ENCODE measurements around the gene CLEC1B. TPM values are rescaled to one million over a fixed set of nuclear protein-coding genes. Genes with fewer than 3 reads are reported as not detected.
"Not testable (repeated sequence)": the region's sequence is repeated elsewhere in the genome, so short reads cannot be mapped to it uniquely, and the experiment has no call there.

The CLEC1B gene
- total and polyA plus RNA-seq, 5 donors: not detected

DNA sequence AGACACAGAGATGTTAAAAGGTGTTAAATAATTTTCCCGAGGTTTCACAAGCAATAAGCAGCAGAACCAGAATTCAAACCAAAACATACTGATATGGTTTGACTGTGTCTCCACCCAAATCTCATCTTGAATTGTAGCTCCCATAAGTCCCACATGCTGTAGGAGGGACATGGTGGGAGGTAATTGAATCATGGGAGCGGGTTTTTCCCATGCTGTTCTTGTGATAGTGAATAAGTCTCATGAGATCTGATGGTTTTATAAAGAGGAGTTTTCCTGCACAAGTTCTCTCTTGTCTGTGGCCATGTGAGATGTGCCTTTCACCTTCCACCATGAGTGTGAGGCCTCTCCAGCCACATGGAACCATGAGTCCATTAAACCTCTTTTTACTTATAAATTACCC is 24.2 kb downstream of the CLEC1B start:
- intact Hi-C loops (cut with DNase I); H3K4me3 ChIP-seq (ENCODE audit: low read length); H3K4me1 ChIP-seq (ENCODE audit: control insufficient read depth, insufficient read depth, low read length); H3K9me3 ChIP-seq (ENCODE audit: control insufficient read depth, low read length); ATAC-seq; H3K27ac ChIP-seq (ENCODE audit: low read length); H3K27me3 ChIP-seq (ENCODE audit: control insufficient read depth, insufficient read depth); DNase-seq: not testable (repeated sequence)
- 93% methylated on average over 2 of the region's 2 CpGs for WGBS

DNA sequence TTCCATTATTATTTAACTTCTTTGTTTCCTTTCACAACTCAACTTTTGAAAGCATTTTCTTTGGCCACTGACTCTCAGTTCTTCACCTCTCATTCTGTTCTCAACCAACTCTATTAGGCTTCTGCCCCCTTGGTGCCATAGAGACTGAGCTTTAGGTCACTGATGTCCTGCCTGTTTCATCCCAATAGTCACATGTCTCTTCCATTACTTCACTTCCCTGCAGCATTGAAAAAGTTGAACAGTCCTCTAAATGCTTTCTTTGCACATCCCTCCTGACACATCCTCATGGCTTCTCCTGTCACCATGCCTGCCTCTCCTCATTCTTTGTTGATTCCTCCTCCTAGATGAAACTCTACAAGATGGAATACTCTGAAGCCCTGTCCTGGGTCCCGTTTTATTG is 25.0 kb downstream of the CLEC1B start:
- intact Hi-C loops (cut with DNase I): no loop called here
- no peak overlapping the region for H3K4me3 ChIP-seq (ENCODE audit: low read length)
- 56% methylated on average over 1 of the region's 1 CpG for WGBS

DNA sequence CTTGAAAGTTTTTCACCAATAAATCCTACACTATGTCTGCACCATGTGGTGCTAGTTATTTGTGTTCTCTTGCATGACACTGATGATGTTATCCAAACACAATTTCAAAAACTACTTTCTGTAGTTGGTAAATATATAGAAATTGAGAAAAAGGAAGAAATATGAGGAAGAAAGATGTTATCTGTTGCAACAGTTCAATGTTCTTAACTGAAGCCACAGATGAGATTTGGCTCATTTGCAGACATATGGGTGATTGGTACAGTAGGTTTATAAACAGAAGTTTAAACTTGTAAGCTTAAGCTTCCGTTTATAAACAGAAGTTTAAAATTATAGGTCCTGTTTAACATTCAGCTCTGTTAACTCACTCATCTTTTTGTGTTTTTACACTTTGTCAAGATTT is 27.7 kb downstream of the CLEC1B start, which contains the start of gene CLEC12A:
TSS of gene CLEC12A (plus strand) at position 229 of the 400 bp plus-strand sequence. CDS start 188 bp downstream, outside the sequence.
- DNase-seq (no peak), ATAC-seq (no peak)
- H3K4me1 ChIP-seq (ENCODE audit: control insufficient read depth, insufficient read depth, low read length): no peaks in the 10 kb centered on the region
- intact Hi-C loops (cut with DNase I): no loop called here
- H3K27ac ChIP-seq (ENCODE audit: low read length): no peak within 1 kb of the TSS
- 71% methylated on average over 1 of the region's 1 CpG for WGBS
- H3K4me3 ChIP-seq (ENCODE audit: low read length): no peak within 1 kb of the TSS
- H3K9me3 ChIP-seq (ENCODE audit: control insufficient read depth, low read length): no peaks in the 10 kb centered on the region
- H3K27me3 ChIP-seq (ENCODE audit: control insufficient read depth, insufficient read depth): no peaks in the 10 kb centered on the region

More for the DNA sequence above, 25.0 kb downstream of the CLEC1B start:
- H3K27ac ChIP-seq (ENCODE audit: low read length): no peak overlapping the region
- H3K4me1 ChIP-seq (ENCODE audit: control insufficient read depth, insufficient read depth, low read length): no peaks in the 10 kb centered on the region
- ATAC-seq (no peak), DNase-seq (no peak)
- H3K27me3 ChIP-seq (ENCODE audit: control insufficient read depth, insufficient read depth): no peaks in the 10 kb centered on the region
- H3K9me3 ChIP-seq (ENCODE audit: control insufficient read depth, low read length): no peaks in the 10 kb centered on the region

DNA sequence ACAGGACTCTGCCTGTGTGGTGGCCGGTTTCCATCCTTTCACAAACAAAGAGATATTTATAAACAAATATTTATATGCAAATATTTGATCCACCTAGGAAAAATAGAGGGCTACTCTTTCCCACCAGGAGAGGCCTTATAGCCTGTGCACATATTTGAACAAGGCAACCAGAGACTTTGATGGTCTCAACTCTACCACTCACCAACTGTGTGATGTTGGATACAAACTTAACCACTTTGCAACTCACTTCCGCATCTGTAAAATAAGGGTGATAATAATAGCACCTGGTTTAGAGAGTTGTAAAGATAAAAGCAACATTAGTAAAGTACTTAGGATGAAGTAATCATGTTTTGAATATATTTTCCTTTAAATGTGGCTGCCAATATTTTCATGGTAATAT is 29.2 kb downstream of the CLEC1B start:
- 87% methylated on average over 2 of the region's 2 CpGs for WGBS
- intact Hi-C loops (cut with DNase I): no loop called here
- Histone ChIP-seq H3K9me3 (ENCODE audit: control insufficient read depth, low read length) (no peaks in the 10 kb centered on the region), H3K27ac (ENCODE audit: low read length) (no peak overlapping the region), H3K4me3 (ENCODE audit: low read length) (no peak overlapping the region), H3K4me1 (ENCODE audit: control insufficient read depth, insufficient read depth, low read length) (no peaks in the 10 kb centered on the region), H3K27me3 (ENCODE audit: control insufficient read depth, insufficient read depth) (no peaks in the 10 kb centered on the region)
- DNase-seq (no peak), ATAC-seq (no peak)

DNA sequence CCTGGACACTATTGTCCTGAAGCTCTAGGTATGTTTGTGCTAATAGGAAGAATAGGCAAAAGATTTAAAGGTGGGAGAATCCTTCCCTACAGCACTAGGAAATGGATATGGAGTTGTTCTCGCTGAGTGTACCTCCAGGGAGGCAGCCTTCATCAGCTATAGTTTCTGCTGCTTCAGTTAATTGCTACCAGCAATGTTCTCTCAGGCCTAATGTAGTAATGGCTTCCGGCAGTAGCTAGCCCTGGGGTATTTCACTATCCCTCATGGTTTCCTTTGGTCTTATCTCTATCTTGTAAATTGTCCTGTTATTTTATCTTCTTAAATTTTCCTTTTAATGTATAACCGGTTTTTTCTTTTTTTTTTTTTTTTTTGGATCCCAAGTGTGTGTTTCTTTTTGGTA is 37.0 kb downstream of the CLEC1B start:
- 79% methylated on average over 3 of the region's 3 CpGs for WGBS
- ATAC-seq (no peak), DNase-seq (no peak)
- Histone ChIP-seq H3K27ac (ENCODE audit: low read length) (no peak overlapping the region), H3K4me3 (ENCODE audit: low read length) (no peak overlapping the region), H3K27me3 (ENCODE audit: control insufficient read depth, insufficient read depth) (no peaks in the 10 kb centered on the region), H3K4me1 (ENCODE audit: control insufficient read depth, insufficient read depth, low read length) (no peaks in the 10 kb centered on the region), H3K9me3 (ENCODE audit: control insufficient read depth, low read length) (no peaks in the 10 kb centered on the region)
- intact Hi-C loops (cut with DNase I): no loop called here

DNA sequence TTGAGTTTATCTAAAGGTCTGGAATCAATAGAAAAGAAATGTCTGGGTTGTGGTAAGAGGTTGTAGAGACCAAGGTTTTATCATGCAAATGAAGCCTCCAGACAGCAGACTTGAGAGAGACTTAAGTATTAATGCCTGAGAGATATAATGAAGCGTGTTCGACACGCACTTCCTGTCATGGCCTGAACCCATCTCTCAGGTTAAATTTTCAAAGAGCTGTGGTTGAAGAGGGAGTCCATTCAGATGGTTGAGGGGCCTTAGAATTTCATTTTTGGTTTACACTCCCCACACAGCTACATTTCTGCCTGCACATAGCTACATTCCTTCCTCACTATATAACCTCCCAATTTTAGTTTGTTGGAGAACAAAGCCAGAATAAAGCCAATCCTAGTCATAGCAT is 37.8 kb downstream of the CLEC1B start:
- no peaks in the 10 kb centered on the region for H3K27me3 ChIP-seq (ENCODE audit: control insufficient read depth, insufficient read depth)

DNA sequence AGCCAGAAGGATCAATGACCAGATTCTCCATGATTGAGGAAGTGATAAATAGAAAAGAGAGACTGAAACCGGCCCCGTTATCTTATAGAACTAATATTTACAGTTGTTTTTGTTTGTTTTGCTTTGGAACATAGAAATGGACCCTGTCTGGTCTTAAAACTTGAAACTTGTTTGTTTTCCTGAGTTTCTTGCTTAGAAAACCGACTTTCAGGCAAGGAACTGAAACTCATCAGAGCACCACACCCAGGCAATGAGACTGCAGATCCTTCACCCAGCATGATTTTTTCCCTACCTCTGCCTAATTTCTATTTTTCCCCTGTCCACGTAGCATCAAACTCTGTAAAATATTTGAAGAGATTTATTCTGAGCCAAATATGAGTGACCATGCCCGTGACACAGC is 38.3 kb downstream of the CLEC1B start:
- ATAC-seq (no peak), DNase-seq (no peak)
- Histone ChIP-seq H3K4me3 (ENCODE audit: low read length) (no peak overlapping the region), H3K4me1 (ENCODE audit: control insufficient read depth, insufficient read depth, low read length) (no peaks in the 10 kb centered on the region), H3K9me3 (ENCODE audit: control insufficient read depth, low read length) (no peaks in the 10 kb centered on the region), H3K27me3 (ENCODE audit: control insufficient read depth, insufficient read depth) (no peaks in the 10 kb centered on the region), H3K27ac (ENCODE audit: low read length) (no peak overlapping the region)
- intact Hi-C loops (cut with DNase I): no loop called here
- WGBS: 77% methylated on average over 5 of the region's 5 CpGs

More for the DNA sequence above, 37.8 kb downstream of the CLEC1B start:
- 91% methylated on average over 3 of the region's 3 CpGs for WGBS
- DNase-seq (no peak), ATAC-seq (no peak)
- intact Hi-C loops (cut with DNase I): no loop called here
- H3K4me1 ChIP-seq (ENCODE audit: control insufficient read depth, insufficient read depth, low read length): no peaks in the 10 kb centered on the region
- no peak overlapping the region for H3K4me3 ChIP-seq (ENCODE audit: low read length)
- H3K27ac ChIP-seq (ENCODE audit: low read length): no peak overlapping the region
- no peaks in the 10 kb centered on the region for H3K9me3 ChIP-seq (ENCODE audit: control insufficient read depth, low read length)

DNA sequence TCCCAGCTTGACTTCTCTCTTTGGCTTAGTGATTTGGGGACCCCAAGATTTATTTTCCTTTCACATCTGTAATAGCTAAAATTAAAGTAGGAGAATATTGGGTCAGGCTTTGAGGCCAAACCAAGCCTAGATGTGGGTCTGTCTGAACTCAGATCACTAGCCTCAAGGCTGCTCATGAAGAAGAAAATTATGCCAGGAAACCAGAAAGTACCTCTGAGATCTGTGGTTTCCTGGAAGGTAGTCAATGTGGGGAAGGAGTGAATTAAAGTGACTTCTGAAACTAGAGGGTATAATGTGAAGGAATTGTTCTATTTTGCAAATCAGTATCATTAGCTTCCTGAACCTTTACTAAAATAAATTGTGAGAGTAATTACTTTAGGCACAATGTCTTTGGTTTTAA is 41.1 kb downstream of the CLEC1B start:
- intact Hi-C loops (cut with DNase I): no loop called here
- no peaks in the 10 kb centered on the region for H3K4me1 ChIP-seq (ENCODE audit: control insufficient read depth, insufficient read depth, low read length)

DNA sequence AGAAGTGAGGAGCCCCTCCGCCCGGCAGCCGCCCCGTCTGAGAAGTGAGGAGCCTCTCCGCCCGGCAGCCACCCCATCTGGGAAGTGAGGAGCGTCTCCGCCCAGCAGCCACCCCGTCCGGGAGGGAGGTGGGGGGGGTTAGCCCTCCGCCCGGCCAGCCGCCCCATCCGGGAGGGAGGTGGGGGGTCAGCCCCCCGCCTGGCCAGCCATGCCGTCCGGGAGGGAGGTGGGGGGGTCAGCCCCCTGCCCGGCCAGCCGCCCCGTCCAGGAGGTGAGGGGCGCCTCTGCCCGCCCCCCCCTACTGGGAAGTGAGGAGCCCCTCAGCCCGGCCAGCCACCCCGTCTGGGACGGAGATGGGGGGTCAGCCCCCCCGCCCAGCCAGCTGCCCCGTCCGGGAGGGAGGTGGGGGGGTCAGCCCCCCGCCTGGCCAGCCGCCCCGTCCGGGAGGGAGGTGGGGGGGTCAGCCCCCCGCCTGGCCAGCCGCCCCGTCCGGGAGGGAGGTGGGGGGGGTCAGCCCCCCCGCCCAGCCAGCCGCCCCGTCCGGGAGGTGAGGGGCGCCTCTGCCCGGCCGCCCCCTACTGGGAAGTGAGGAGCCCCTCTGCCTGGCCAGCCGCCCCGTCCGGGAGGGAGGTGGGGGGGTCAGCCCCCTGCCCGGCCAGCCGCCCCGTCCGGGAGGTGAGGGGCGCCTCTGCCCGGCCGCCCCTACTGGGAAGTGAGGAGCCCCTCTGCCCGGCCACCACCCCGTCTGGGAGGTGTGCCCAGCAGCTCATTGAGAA is 45.8 kb downstream of the CLEC1B start:
- H3K4me1 ChIP-seq (ENCODE audit: control insufficient read depth, insufficient read depth, low read length); H3K9me3 ChIP-seq (ENCODE audit: control insufficient read depth, low read length); H3K27ac ChIP-seq (ENCODE audit: low read length); intact Hi-C loops (cut with DNase I); H3K4me3 ChIP-seq (ENCODE audit: low read length); ATAC-seq; H3K27me3 ChIP-seq (ENCODE audit: control insufficient read depth, insufficient read depth): not testable (repeated sequence)
- WGBS: 95% methylated on average over 30 of the region's 55 CpGs
- peak in 2 of 3 donors; percentile 13 to 70 for DNase-seq

More for the DNA sequence above, 41.1 kb downstream of the CLEC1B start:
- ATAC-seq (no peak), DNase-seq (no peak)
- Histone ChIP-seq H3K4me3 (ENCODE audit: low read length) (no peak overlapping the region), H3K27me3 (ENCODE audit: control insufficient read depth, insufficient read depth) (no peaks in the 10 kb centered on the region), H3K27ac (ENCODE audit: low read length) (no peak overlapping the region), H3K9me3 (ENCODE audit: control insufficient read depth, low read length) (no peaks in the 10 kb centered on the region)

DNA sequence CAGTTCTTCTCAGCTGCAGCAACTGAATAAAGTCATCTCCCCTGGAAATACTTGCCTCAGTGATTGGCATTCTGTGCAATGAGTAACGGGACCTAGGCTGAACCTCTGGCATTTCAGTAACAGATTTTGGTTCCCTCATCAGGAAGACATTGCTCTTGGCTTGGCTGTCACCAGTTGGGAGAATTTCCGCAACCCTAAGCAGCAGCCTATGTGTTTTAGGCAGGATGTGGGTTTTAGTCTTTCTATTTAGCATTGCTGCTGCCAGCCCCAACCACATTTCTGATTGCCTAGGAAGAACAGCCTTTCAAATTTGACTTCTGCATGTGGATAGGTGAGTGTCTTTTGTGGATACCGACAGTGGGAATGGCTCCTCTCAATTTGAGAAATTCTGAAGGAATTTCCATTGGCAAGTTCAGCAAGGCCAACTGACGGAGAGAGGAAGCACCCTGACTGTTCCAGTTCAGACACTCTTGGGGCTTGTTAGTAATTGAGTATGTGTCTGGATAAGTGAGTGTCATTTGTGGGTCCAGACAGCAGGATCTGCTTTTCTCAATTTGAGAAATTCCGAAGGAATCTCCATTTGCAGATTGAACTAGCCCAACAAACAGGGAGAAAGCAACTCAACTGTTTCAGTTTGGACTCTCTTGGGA is 47.8 kb downstream of the CLEC1B start:
- Histone ChIP-seq H3K9me3 (ENCODE audit: control insufficient read depth, low read length) (no peaks in the 10 kb centered on the region), H3K27me3 (ENCODE audit: control insufficient read depth, insufficient read depth) (no peaks in the 10 kb centered on the region), H3K4me3 (ENCODE audit: low read length) (no peak overlapping the region), H3K4me1 (ENCODE audit: control insufficient read depth, insufficient read depth, low read length) (no peaks in the 10 kb centered on the region), H3K27ac (ENCODE audit: low read length) (no peak overlapping the region)
- DNase-seq: peak in 1 of 3 donors; percentile 35
- 75% methylated on average over 5 of the region's 5 CpGs for WGBS
- intact Hi-C loops (cut with DNase I): no loop called here
- ATAC-seq: no peak

DNA sequence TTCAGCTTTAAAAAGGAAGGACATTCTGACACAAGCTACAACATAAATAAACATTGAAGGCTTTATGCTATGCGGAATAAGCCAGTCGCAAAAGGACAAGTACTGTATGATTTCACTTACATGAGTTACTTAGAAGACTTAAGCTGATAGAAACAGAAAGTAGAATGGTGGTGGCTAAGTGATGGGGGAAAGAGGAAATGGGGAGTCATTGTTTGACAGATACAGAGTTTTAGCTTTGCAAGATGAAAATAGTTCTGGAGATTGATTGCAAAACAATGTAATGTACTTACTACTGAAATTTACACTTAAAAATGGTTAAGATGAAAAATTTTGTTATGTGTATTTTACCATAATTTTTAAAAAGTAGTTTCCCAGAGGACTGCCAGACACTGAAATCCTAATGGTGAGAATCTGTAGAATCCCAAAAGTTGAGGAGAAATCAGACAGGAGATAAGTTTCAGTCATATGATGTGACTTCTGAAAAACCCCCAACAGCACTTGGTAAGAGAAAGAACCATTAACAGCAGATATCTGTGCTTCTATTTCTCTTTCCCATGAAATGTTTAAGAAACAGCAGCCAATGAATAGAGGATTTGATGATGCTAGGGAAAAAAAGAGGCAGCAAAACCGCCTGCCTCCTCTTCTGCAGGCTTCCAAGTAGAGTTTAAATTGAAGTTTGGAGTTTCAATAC is 50.2 kb downstream of the CLEC1B start:
- intact Hi-C loops (cut with DNase I): no loop called here
- no peaks in the 10 kb centered on the region for H3K27me3 ChIP-seq (ENCODE audit: control insufficient read depth, insufficient read depth)
- no peak overlapping the region for H3K4me3 ChIP-seq (ENCODE audit: low read length)
- DNase-seq (no peak), ATAC-seq (no peak)
- 74% methylated on average over 3 of the region's 3 CpGs for WGBS
- H3K9me3 ChIP-seq (ENCODE audit: control insufficient read depth, low read length): no peaks in the 10 kb centered on the region
- no peaks in the 10 kb centered on the region for H3K4me1 ChIP-seq (ENCODE audit: control insufficient read depth, insufficient read depth, low read length)
- H3K27ac ChIP-seq (ENCODE audit: low read length): no peak overlapping the region

Data from right cardiac atrium (tissue), 5 donors.